ENCODE data around the gene HPSE2.

GRCh38 chr10:98563811-98564210 lies 671.8 kb downstream of the HPSE2 start:
- TF ChIP-seq CTCF (IDR thresholded peaks at IDR 0.05), result no peak
- TF ChIP-seq POLR2A (IDR thresholded peaks at IDR 0.05), result no peak
